Mesenteric fat pad (tissue), 1 donor: Measurements from ENCODE around the gene CD274. TPM values are rescaled to one million over a fixed set of nuclear protein-coding genes. Genes with fewer than 3 reads are reported as not detected.
"Not testable (repeated sequence)": the region's sequence is repeated elsewhere in the genome, so short reads cannot be mapped to it uniquely, and the experiment has no call there.

Experiments used
- DNase-seq: peaks from one replicate; pipeline ENCODE4 v3.0.0-alpha.2; 2020; ENCODE audit warnings: low spot score
- total RNA-seq: library from RNA; stranded (reverse); fragmentation: NEBNext Ultra II Directional; extraction: Animal tissue kit (Norgen Biotek cat#: 25700); gene quantifications from one replicate; pipeline ENCODE4 v1.2.1, GENCODE V29; 2021
- donor health status: DM: yes; HTN: yes; CAD: no.

Gene CD274
- total RNA-seq, 1 donor from 2014 or later, result 1.0 TPM

- not testable (repeated sequence) for DNase-seq
Measured at GRCh38 chr9:5464831-5465330, 14.5 kb downstream of the CD274 start.

GRCh38 chr9:5466005-5466404 lies 15.7 kb downstream of the CD274 start:
- DNase-seq, result no peak

GRCh38 chr9:5466766-5467165 lies 16.4 kb downstream of the CD274 start:
- DNase-seq, result no peak

GRCh38 chr9:5468850-5469249 lies 18.5 kb downstream of the CD274 start:
- DNase-seq, result no peak

GRCh38 chr9:5470122-5470521 lies 19.8 kb downstream of the CD274 start:
- no peak for DNase-seq

- no peak for DNase-seq
Measured at GRCh38 chr9:5470816-5471215, 20.5 kb downstream of the CD274 start.

- not testable (repeated sequence) for DNase-seq
Measured at GRCh38 chr9:5475611-5476010, 25.3 kb downstream of the CD274 start.

GRCh38 chr9:5478206-5478605 lies 27.9 kb downstream of the CD274 start:
- DNase-seq, result no peak

- no peak for DNase-seq
Measured at GRCh38 chr9:5479994-5480694, 29.8 kb downstream of the CD274 start.

GRCh38 chr9:5480919-5481318 lies 30.6 kb downstream of the CD274 start:
- DNase-seq, result no peak

GRCh38 chr9:5481322-5482040 lies 31.1 kb downstream of the CD274 start:
- no peak for DNase-seq

- no peak for DNase-seq
Measured at GRCh38 chr9:5482194-5482593, 31.9 kb downstream of the CD274 start.

- DNase-seq, result no peak
Measured at GRCh38 chr9:5483306-5483705, 33.0 kb downstream of the CD274 start.

- DNase-seq, result no peak
Measured at GRCh38 chr9:5485378-5486085, 35.2 kb downstream of the CD274 start.

GRCh38 chr9:5486988-5487387 lies 36.6 kb downstream of the CD274 start:
- DNase-seq, result no peak

GRCh38 chr9:5488221-5489008 lies 38.1 kb downstream of the CD274 start:
- no peak for DNase-seq

GRCh38 chr9:5489630-5490490 lies 39.5 kb downstream of the CD274 start:
- no peak for DNase-seq

- no peak for DNase-seq
Measured at GRCh38 chr9:5492965-5493678, 42.8 kb downstream of the CD274 start.

GRCh38 chr9:5493679-5494511 lies 43.6 kb downstream of the CD274 start:
- DNase-seq, result no peak
